ENCODE data around the gene C19orf38.

Gene C19orf38

GRCh38 chr19:10848230-10848856 lies at the start of gene C19orf38:
Gene C19orf38 (plus strand): TSS chr19:10848415. CDS start chr19:10848509, 94 bp downstream.
- DNase-seq, result no peak

DNA sequence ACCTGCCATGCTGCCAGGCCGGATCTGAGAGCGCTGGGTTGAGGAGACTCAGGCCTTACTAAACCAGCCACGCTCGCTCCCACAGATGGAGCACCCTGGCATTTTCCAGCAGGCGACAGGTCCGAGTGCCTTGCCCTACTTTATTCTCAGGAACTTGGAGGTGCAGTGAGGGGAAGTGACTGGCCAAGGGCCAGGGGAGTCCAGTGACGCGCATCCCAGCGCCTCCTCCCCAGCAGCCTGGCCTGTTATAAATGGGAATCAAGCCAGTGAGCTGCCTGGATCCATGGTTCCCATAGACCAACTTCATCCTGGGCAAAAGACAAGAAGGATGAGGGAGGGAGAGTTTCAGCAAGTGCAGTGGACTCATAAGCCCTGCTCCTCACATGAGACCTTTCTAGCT lies 47.7 kb upstream of the C19orf38 start:
- no peak for DNase-seq

GRCh38 chr19:10802479-10802878 lies 45.7 kb upstream of the C19orf38 start:
- no peak for DNase-seq

DNA sequence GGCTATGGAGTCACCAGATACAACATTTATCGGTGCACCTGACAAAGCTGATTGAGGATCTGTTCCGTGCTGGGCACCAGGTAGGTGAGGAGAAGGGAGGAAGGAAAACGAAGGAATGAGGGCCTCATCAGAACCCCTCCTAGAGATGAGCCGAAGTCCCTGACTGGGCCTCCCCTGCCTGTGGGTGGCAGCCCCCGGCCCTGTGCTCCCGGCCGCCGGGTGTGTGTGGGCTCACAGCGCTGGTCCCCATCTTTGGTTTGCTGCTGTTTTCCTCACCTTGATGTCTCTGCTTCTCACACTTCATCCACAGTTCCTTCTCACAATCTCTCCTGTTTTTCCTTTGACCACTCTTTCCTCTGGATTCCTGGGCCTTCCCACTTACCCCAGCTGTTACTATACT lies 45.0 kb upstream of the C19orf38 start:
- no peak for DNase-seq

DNA sequence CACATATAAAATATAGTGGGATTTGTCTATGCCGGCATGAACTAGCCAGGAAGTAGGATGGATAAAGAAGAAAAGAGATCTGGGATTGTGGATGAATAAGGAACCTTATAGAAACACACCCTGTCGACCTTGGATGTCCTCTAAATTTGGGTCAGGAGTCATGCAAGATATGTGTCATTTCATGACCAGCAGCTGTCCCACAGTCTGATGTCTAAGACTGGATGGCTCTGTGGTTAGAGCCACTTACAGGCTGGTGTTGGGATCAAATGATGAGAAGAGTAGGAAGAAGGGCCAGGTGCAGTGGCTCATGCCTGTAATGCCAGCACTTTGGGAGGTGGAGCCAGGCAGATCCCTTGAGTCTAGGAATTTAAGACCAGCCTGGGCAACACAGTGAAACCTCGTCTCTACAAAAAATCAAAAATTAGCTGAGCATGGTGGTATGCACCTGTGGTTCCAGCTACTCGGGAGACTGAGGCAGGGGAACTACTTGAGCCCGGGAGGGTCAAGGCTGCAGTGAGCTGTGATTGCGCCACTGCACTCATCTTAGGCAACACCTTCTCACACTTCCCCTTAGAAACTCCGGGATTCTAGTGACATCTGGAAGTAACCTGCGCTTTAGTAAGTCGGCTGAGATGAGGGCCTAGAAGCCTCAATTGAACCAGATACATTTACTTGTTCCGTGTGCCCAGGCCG lies 43.0 kb upstream of the C19orf38 start:
- no peak for DNase-seq

DNA sequence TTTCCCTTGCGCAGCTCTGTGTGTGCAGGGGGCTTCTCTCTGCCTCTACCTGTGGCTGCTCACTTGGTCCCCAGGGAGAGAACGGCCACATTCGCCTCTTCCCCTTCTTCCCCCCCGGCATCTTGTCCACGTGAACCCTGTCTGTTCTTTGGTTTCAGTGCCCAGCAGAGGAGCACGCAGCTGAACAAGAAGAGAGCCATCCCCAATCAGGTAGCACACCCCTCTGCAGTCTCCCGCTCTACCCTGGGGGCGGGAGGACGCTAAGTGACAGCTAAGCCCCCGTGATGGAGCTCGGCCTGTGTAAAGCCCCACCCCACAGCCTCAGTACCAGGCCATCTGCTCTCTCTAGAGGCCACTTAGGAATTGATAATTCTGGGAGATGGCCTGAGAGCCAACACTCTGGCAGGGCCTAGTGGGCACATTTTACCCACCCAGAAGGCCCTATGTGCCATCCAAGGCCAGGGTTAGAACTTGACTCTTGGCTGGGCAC lies 42.4 kb upstream of the C19orf38 start:
- no peak for DNase-seq

DNA sequence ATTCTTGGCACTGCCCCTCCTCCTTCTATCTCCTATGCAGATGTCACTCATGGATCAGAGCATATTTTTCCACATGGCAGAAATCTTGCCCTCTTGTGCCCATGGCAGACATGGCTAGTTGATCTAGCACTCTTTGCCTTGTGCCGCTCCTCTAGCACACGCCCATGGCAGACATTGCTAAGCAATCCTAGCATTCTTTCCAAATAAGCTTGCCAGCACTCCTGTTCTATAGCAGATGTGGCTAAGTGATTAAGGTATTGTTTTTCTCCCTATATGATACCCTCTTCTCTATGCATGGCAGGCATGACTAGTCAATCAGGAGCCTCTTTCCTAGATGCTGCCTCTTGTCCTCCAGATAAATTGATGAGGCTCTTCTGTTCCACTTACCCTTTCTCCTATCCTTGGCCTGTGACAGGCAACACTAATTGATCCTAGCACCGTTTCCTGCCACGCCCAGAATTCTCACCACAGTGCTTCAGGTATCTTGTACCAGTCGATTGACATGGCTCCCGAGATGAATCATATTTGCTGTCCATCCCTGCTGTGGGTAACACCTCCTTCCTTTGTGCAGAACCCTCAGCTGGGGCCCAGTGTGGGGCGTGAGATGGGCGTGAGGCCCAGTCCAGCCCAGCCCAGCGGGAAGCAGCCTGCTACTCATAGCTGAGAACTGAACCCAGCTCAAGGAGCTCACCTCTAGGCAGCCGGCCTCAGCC lies 39.1 kb upstream of the C19orf38 start:
- no peak for DNase-seq

DNA sequence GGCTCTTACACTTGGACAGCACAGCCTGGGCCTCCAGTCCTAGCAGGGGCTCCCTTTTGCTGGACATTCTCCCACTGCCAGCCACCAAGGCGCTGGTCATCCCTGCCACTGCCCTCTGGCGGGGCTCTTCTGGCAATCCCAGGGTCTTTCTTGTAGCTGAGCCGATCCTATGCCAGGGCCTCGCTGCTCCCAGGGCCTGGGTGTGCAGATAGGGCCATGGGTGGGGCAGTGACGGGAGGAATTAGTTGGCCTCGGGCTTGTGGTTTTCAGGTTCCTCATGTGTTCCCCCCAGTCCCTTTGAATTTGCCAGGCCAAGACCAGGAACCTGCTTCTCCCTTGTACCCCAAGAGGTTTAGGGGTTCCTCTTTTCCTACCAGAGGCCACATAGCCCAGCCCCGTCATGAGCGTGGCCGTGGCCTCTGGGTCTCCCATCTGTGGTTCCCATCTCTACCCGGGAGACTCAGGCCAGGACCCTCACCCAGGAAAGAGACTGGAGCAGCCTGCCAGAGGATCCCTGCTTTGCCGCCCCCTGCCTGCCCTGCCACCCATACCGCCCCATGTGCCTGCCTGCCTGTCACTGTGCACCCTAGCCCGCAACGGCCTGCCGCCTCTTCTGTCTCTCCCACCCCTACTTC lies 38.4 kb upstream of the C19orf38 start:
- no peak for DNase-seq

DNA sequence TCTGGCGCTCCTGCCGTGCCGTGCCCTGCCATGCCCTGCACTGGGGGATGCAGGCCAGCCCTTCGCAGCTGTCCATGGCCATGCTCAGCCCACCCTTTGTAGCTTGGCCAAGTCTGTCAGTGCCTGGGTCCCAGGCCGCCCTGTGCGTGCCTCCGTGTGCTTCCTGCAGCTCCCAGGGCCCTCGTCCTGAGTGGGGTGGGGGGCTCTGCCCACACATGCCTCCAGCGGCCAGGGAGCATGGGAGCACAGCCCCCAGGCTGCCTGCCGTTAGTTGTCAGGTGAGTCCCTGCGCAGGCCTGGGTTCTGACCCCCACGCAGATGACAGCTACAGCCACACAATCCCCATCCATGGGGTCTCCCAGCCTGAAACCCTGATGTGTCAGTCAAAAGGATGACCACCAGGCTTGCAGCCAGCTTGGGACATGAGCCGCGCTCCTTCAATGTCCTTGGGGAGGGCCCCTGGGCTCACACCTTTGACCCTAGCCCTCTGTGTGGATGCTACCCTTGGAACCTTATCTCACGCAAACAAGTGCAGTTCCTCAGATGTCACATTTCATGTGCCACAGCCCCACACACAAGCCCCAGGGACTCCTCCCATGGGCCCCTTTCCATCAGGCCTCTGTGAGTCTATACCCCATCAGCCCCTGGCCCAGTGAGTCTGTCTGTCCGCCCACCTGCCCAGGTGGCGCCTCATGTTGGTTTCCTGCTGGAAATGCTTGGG lies 36.7 kb upstream of the C19orf38 start:
- DNase-seq, result no peak

DNA sequence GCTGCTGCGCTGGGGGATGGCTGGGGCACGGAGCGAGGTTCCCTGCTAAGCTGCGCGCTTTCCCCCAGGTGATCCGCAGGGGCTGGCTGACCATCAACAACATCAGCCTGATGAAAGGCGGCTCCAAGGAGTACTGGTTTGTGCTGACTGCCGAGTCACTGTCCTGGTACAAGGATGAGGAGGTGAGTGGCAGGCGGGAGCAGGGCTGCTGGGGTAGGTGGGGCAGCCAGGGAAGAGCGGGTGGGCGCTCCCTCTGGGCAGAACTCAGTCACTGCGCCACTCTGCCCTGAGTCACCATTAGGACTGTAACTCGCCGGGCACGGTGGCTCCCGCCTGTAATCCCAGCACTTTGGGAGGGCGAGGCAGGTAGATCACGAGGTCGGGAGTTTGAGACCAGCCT lies 36.0 kb upstream of the C19orf38 start:
- no peak for DNase-seq

- no peak for DNase-seq
Measured at GRCh38 chr19:10812902-10813404, 35.3 kb upstream of the C19orf38 start.

- DNase-seq, result no peak
Measured at GRCh38 chr19:10815007-10815536, 33.1 kb upstream of the C19orf38 start.

GRCh38 chr19:10815969-10816644 lies 32.1 kb upstream of the C19orf38 start:
- no peak for DNase-seq

- DNase-seq, result no peak
Measured at GRCh38 chr19:10816691-10817090, 31.5 kb upstream of the C19orf38 start.

- DNase-seq, result no peak
Measured at GRCh38 chr19:10817291-10818038, 30.8 kb upstream of the C19orf38 start.

- DNase-seq, result no peak
Measured at GRCh38 chr19:10818301-10819123, 29.7 kb upstream of the C19orf38 start.

DNA sequence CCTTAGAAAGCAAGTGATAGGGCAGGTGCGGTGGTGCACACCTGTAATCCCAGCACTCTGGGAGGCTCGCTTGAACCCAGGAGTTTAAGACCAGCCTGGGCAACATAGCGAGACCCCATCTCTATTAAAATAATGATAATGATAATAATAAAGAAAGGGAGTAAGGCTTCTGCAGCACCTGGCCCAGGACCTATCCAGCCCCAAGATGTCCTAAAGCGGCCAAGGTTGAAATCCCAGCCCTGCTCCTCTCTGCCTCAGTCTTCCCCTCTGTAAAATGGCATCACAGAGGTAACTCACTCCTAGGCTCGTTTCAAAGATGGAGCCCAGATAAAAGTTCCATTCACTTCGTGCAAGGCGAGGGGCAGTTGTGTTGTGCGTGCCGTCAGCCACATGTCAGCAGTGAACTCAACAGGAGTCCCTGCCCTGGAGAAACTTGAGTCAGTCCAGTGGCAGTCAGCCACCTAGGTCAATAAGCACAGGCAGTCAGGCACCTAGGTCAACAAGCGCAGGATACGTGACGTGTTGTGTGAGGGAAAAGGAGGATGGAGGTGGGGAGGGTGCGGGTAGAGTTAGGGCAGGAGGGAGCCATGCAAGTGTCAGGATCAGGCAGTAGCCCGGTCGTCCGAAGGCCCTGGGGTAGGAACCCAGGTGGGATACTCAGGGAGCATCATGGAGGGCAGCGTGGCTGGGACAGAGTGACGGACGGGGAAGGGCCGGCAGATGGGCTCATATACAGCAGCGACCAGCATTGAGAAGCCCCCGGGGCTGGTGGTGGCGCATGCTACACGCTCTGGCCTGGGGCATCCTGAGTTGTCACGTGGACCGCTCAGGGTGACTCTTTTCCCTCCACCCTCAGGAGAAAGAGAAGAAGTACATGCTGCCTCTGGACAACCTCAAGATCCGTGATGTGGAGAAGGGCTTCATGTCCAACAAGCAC lies 28.8 kb upstream of the C19orf38 start:
- no peak for DNase-seq

DNA sequence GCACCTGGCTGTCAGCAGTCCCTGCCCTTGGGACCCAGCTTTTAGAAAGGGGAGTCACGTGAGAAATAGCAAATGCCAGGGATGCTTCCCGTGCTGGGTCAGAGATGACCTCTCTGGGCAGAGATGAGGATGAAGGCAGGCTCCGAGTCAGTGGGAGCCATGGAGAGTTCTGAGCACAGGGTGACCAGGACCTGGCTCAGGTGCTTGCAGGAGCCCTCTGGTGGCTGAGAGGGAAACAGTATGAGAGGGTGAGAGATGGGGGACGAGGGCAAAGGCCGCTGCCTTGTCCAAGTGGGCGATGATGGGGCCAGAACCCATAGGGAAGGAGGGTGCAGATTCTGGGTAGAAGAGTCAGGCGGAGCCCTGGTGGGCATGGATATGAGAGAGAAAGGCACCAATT lies 28.0 kb upstream of the C19orf38 start:
- DNase-seq, result no peak

DNA sequence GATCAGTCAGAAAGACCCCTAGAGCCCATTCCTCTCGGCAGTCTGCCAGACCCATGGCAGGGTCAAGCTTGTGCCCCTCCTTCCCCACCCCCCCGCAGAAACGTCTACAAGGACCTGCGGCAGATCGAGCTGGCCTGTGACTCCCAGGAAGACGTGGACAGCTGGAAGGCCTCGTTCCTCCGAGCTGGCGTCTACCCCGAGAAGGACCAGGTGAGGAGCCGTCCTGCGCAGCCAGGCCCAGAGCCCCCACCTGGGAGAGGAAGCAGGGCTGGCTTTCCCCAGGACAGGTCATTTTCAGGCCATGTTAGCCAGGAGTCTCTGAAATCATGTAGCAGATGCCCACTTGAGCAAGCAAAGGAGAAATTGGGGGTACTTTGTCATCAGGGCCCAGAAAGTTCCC lies 24.5 kb upstream of the C19orf38 start:
- DNase-seq, result no peak

Measured in NCI-H526 (cell line).